Osteocyte (in vitro differentiated cells): Measurements from ENCODE around the gene PLTP. TPM values are rescaled to one million over a fixed set of nuclear protein-coding genes. Genes with fewer than 3 reads are reported as not detected.
"Not testable (repeated sequence)": the region's sequence is repeated elsewhere in the genome, so short reads cannot be mapped to it uniquely, and the experiment has no call there.

ENCODE experiments used
- DNase-seq: peaks from one replicate; pipeline ENCODE4 v3.0.0; 2021; ENCODE audit warnings: mixed read lengths; ENCODE audit not compliant: unreplicated experiment; ENCODE audit errors: extremely low spot score
- H3K27ac Mint-ChIP-seq: one replicate; pipeline ENCODE4 v1.8.0; 2021; ENCODE audit warnings: mild to moderate bottlenecking, mixed read lengths; ENCODE audit not compliant: unreplicated experiment
- H3K27me3 Mint-ChIP-seq: one replicate; pipeline ENCODE4 v1.8.0; 2021; ENCODE audit warnings: mixed read lengths; ENCODE audit not compliant: unreplicated experiment
- H3K36me3 Mint-ChIP-seq: one replicate; pipeline ENCODE4 v1.8.0; 2021; ENCODE audit warnings: mixed read lengths; ENCODE audit not compliant: unreplicated experiment
- H3K4me1 Mint-ChIP-seq: one replicate; pipeline ENCODE4 v1.8.0; 2021; ENCODE audit warnings: mixed read lengths; ENCODE audit not compliant: unreplicated experiment
- H3K4me3 Mint-ChIP-seq: one replicate; pipeline ENCODE4 v1.8.0; 2021; ENCODE audit warnings: mild to moderate bottlenecking, moderate library complexity, mixed read lengths; ENCODE audit not compliant: unreplicated experiment
- H3K9me3 Mint-ChIP-seq: one replicate; pipeline ENCODE4 v1.8.0; 2021; ENCODE audit warnings: mixed read lengths; ENCODE audit not compliant: unreplicated experiment
- CTCF ChIP-seq: fragments of 200-600 bp; sonication (generic); IDR thresholded peaks from 2 replicates; pipeline ENCODE4 v1.5.0; 2021; ENCODE audit warnings: antibody characterized with exemption, mild to moderate bottlenecking, moderate library complexity
- total RNA-seq: library from RNA; stranded (reverse); gene quantifications from 2 replicates; pipeline ENCODE4 v1.2.1, GENCODE V29; 2021

The PLTP gene
- total RNA-seq, 1 donor from 2014 or later: 195 TPM

GRCh38 chr20:45878076-45878761, 33.7 kb downstream of the PLTP start:
- no peaks in the 10 kb centered on the region for H3K27me3 Mint-ChIP-seq
- H3K9me3 Mint-ChIP-seq: no peaks in the 10 kb centered on the region
- peaks cover 13% of the 10 kb centered on the region for H3K36me3 Mint-ChIP-seq
- H3K27ac Mint-ChIP-seq: no peak overlapping the region
- H3K4me3 Mint-ChIP-seq: no peak overlapping the region
- DNase-seq: no peak
- no peak for TF ChIP-seq CTCF
- H3K4me1 Mint-ChIP-seq: peaks cover 15% of the 10 kb centered on the region

- Mint-ChIP-seq H3K9me3 (no peaks in the 10 kb centered on the region), H3K27ac (no peak overlapping the region), H3K36me3 (peaks cover 4% of the 10 kb centered on the region), H3K4me3 (no peak overlapping the region), H3K4me1 (no peaks in the 10 kb centered on the region), H3K27me3 (no peaks in the 10 kb centered on the region)
- DNase-seq: no peak
- no peak for TF ChIP-seq CTCF
These were observed 37.4 kb downstream of the PLTP start for GRCh38 chr20:45874576-45874975.

- H3K9me3 Mint-ChIP-seq, DNase-seq, H3K27me3 Mint-ChIP-seq, H3K4me1 Mint-ChIP-seq, H3K4me3 Mint-ChIP-seq, H3K27ac Mint-ChIP-seq, H3K36me3 Mint-ChIP-seq: not testable (repeated sequence)
These were observed 37.9 kb downstream of the PLTP start for GRCh38 chr20:45874104-45874481.

- Mint-ChIP-seq H3K36me3 (peaks cover 4% of the 10 kb centered on the region), H3K9me3 (no peaks in the 10 kb centered on the region), H3K27me3 (no peaks in the 10 kb centered on the region), H3K4me1 (no peaks in the 10 kb centered on the region), H3K27ac (no peak overlapping the region), H3K4me3 (no peak overlapping the region)
- TF ChIP-seq CTCF: no peak
- no peak for DNase-seq
These were observed 38.4 kb downstream of the PLTP start for GRCh38 chr20:45873409-45874103.

GRCh38 chr20:45872626-45873025, 39.3 kb downstream of the PLTP start:
- Mint-ChIP-seq H3K36me3 (peaks cover 4% of the 10 kb centered on the region), H3K9me3 (no peaks in the 10 kb centered on the region), H3K27me3 (no peaks in the 10 kb centered on the region), H3K4me1 (no peaks in the 10 kb centered on the region), H3K4me3 (no peak overlapping the region), H3K27ac (no peak overlapping the region)
- no peak for TF ChIP-seq CTCF
- DNase-seq: no peak
